H9 (cell line): Measurements from ENCODE around the gene GANAB. TPM values are rescaled to one million over a fixed set of nuclear protein-coding genes. Genes with fewer than 3 reads are reported as not detected.

Experiments used
- DNase-seq: peaks from one replicate; pipeline ENCODE4 v3.0.0-alpha.2; 2017
- H2AFZ ChIP-seq: one replicate; pipeline ENCODE4 v1.6.1; 2013; ENCODE audit warnings: mild to moderate bottlenecking, low read length, control low read depth, moderate library complexity
- H2AK5ac ChIP-seq: 2 replicates; pipeline ENCODE4 v1.6.1; 2013; ENCODE audit warnings: low read length, control low read depth, mixed read lengths; ENCODE audit not compliant: insufficient read length
- H2BK120ac ChIP-seq: one replicate; pipeline ENCODE4 v1.6.1; 2013; ENCODE audit warnings: low read depth, mild to moderate bottlenecking, low read length, control low read depth, inconsistent platforms; ENCODE audit not compliant: poor library complexity, severe bottlenecking
- H2BK12ac ChIP-seq: 2 replicates; pipeline ENCODE4 v1.6.1; 2013; ENCODE audit warnings: low read length, control low read depth, mixed read lengths, low read depth; ENCODE audit not compliant: insufficient read length
- H2BK15ac ChIP-seq: 2 replicates; pipeline ENCODE4 v1.6.1; 2013; ENCODE audit warnings: low read depth, low read length, control low read depth
- H2BK20ac ChIP-seq: one replicate; pipeline ENCODE4 v1.6.1; 2013; ENCODE audit warnings: low read depth, mild to moderate bottlenecking, low read length, control low read depth, inconsistent platforms; ENCODE audit not compliant: poor library complexity, severe bottlenecking
- H2BK5ac ChIP-seq: 2 replicates; pipeline ENCODE4 v1.6.1; 2013; ENCODE audit warnings: low read length, control low read depth, mixed read lengths; ENCODE audit not compliant: insufficient read length
- H3K14ac ChIP-seq: 2 replicates; pipeline ENCODE4 v1.6.1; 2013; ENCODE audit warnings: low read length, control low read depth; ENCODE audit not compliant: insufficient read depth
- H3K18ac ChIP-seq: 2 replicates; pipeline ENCODE4 v1.6.1; 2013; ENCODE audit warnings: low read depth, mild to moderate bottlenecking, mixed read lengths, low read length, control low read depth; ENCODE audit not compliant: insufficient read length
- H3K23ac ChIP-seq: 2 replicates; pipeline ENCODE4 v1.6.1; 2013; ENCODE audit warnings: low read length, control low read depth, mixed read lengths, low read depth; ENCODE audit not compliant: insufficient read length
- H3K23me2 ChIP-seq: 2 replicates; pipeline ENCODE4 v1.6.1; 2013; ENCODE audit warnings: low read depth, mild to moderate bottlenecking, mixed read lengths, low read length, control low read depth; ENCODE audit not compliant: insufficient read length, poor library complexity, severe bottlenecking
- H3K27ac ChIP-seq: 2 replicates; pipeline ENCODE4 v1.5.1; 2013; ENCODE audit warnings: low read length, control low read depth, mixed read lengths, low read depth; ENCODE audit not compliant: insufficient read length
- H3K27me3 ChIP-seq: 2 replicates; pipeline ENCODE4 v1.6.1; 2013; ENCODE audit warnings: low read length, control low read depth, inconsistent platforms; ENCODE audit not compliant: insufficient read depth
- H3K4ac ChIP-seq: 2 replicates; pipeline ENCODE4 v1.6.1; 2013; ENCODE audit warnings: low read depth, mild to moderate bottlenecking, control low read depth, inconsistent platforms, low read length, moderate library complexity
- H3K4me1 ChIP-seq: 2 replicates; pipeline ENCODE4 v1.6.1; 2013; ENCODE audit warnings: low read length, control low read depth, inconsistent platforms; ENCODE audit not compliant: insufficient read depth
- H3K4me2 ChIP-seq: 2 replicates; pipeline ENCODE4 v1.6.1; 2013; ENCODE audit warnings: low read length, control low read depth, mixed read lengths; ENCODE audit not compliant: insufficient read length, insufficient read depth
- H3K56ac ChIP-seq: 2 replicates; pipeline ENCODE4 v1.6.1; 2013; ENCODE audit warnings: low read depth, mild to moderate bottlenecking, mixed read lengths, low read length, control low read depth; ENCODE audit not compliant: insufficient read length
- H3K79me1 ChIP-seq: 2 replicates; pipeline ENCODE4 v1.6.1; 2013; ENCODE audit warnings: low read depth, mild to moderate bottlenecking, moderate library complexity, low read length, control low read depth, inconsistent platforms; ENCODE audit not compliant: insufficient read depth, poor library complexity, severe bottlenecking
- H3K79me2 ChIP-seq: 2 replicates; pipeline ENCODE4 v1.6.1; 2013; ENCODE audit warnings: low read length, control low read depth, inconsistent platforms; ENCODE audit not compliant: insufficient read depth
- H3K9ac ChIP-seq: 2 replicates; pipeline ENCODE4 v1.6.1; 2013; ENCODE audit warnings: low read length, control low read depth, mixed read lengths; ENCODE audit not compliant: insufficient read length; ENCODE audit errors: extremely low read depth
- H3K9me3 ChIP-seq: one replicate; pipeline ENCODE4 v1.6.1; 2013; ENCODE audit warnings: low read depth, low read length, inconsistent platforms; ENCODE audit not compliant: control insufficient read depth
- H3T11ph ChIP-seq: one replicate; pipeline ENCODE4 v1.6.1; 2013; ENCODE audit warnings: mild to moderate bottlenecking, low read length, control low read depth, inconsistent platforms
- H4K20me1 ChIP-seq: one replicate; pipeline ENCODE4 v1.6.1; 2013; ENCODE audit not compliant: control insufficient read depth, insufficient read length, insufficient read depth
- H4K5ac ChIP-seq: 2 replicates; pipeline ENCODE4 v1.6.1; 2013; ENCODE audit warnings: low read depth, mild to moderate bottlenecking, mixed read lengths, low read length, control low read depth; ENCODE audit not compliant: insufficient read length
- H4K8ac ChIP-seq: replicated peaks from 2 replicates; pipeline ENCODE4 v1.6.1; 2013; ENCODE audit warnings: low read length, control low read depth, mixed read lengths, low read depth; ENCODE audit not compliant: insufficient read length
- H4K91ac ChIP-seq: 2 replicates; pipeline ENCODE4 v1.6.1; 2013; ENCODE audit warnings: low read depth, mild to moderate bottlenecking, moderate library complexity, mixed read lengths, low read length, control low read depth; ENCODE audit not compliant: insufficient read length
- H3K27ac Mint-ChIP-seq, 3 experiments: 2 replicates in 2 of 3; 3 replicates in 1 of 3; pipeline ENCODE4 v1.8.0; 2020 to 2021; ENCODE audit warnings: mixed read lengths in 3 of 3, mild to moderate bottlenecking in 1 of 3, moderate library complexity in 1 of 3
- H3K27me3 Mint-ChIP-seq: 2 replicates; pipeline ENCODE4 v1.8.0; 2021; ENCODE audit warnings: low read depth, mild to moderate bottlenecking, moderate library complexity, mixed read lengths
- H3K36me3 Mint-ChIP-seq, 3 experiments: 2 replicates in 2 of 3; 3 replicates in 1 of 3; pipeline ENCODE4 v1.8.0; 2020 to 2021; ENCODE audit warnings: low read depth in 3 of 3, mixed read lengths in 3 of 3; ENCODE audit not compliant: insufficient read depth in 1 of 3
- H3K4me1 Mint-ChIP-seq, 2 experiments: 2 replicates each; pipeline ENCODE4 v1.8.0; 2020; ENCODE audit warnings: mixed read lengths in 2 of 2
- H3K4me3 Mint-ChIP-seq, 2 experiments: 2 replicates in 1 of 2; 3 replicates in 1 of 2; pipeline ENCODE4 v1.8.0; 2020 to 2021; ENCODE audit warnings: mild to moderate bottlenecking in 2 of 2, mixed read lengths in 2 of 2, moderate library complexity in 1 of 2
- H3K9me3 Mint-ChIP-seq, 2 experiments: 2 replicates in 1 of 2; 3 replicates in 1 of 2; pipeline ENCODE4 v1.8.0; 2020; ENCODE audit warnings: mild to moderate bottlenecking in 2 of 2, mixed read lengths in 2 of 2, moderate library complexity in 1 of 2
- WGBS: extraction: QIAGEN DNeasy Blood & Tissue Kit; methylation state at CpG from one replicate; pipeline ENCODE4 v1.1.7; 2013; ENCODE audit warnings: missing lambda C conversion rate, low lambda C conversion rate, mixed read lengths; ENCODE audit not compliant: insufficient read length; ENCODE audit errors: extremely low coverage; 5-methylcytosine and 5-hydroxymethylcytosine counted together
- total RNA-seq: library from RNA; stranded (reverse); gene quantifications from 2 replicates; pipeline ENCODE4 v1.2.1, GENCODE V29; 2021
- TF ChIP-seq, protein P1 (sequence below): fragments of 200-600 bp; sonication (generic); conservative IDR thresholded peaks from 3 replicates; pipeline ENCODE4 v1.8.0; 2021; ENCODE audit warnings: antibody characterized with exemption, mild to moderate bottlenecking

GANAB gene
- total RNA-seq, 1 experiment from 2014 or later = 387 TPM

DNA sequence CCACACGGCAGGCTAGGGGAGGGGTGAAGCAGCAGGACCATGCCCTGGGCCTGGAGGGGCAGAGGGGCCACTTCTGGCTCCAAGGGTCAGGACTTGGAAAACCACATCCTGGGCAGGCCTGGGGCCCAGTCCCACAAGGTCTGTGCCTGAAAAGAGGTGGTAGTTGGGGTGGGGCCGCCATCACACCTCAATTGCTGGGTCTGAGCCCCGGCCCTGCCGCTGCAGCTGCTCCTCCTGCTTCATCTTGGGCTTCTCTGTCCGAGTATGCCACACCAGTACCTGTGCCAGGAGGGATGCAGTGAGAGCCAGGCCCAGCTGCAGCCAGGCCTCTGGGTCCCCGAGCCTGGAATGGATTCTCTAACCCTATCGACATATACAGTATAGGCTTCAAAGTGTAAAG is 30.9 kb downstream of the GANAB start:
- no peak overlapping the region for H3K18ac ChIP-seq
- H3K9me3 ChIP-seq = no peaks in the 10 kb centered on the region
- no peak overlapping the region for H4K5ac ChIP-seq
- no peak overlapping the region for H2AK5ac ChIP-seq
- Mint-ChIP-seq H3K9me3 (no peaks in the 10 kb centered on the region), H3K4me3 (no peak overlapping the region), H3K27ac (no peak overlapping the region), H3K36me3 (peaks cover 2 to 20% (median 19%) of the 10 kb centered on the region in 3 experiments; a peak in 6 of 7 replicates), H3K4me1 (peaks cover 20 to 32% of the 10 kb centered on the region in 2 experiments), H3K27me3 (peaks cover 2% of the 10 kb centered on the region)
- H3K56ac ChIP-seq = peak overlapping the region; percentile 89
- no peak overlapping the region for H3K4me2 ChIP-seq
- no peak overlapping the region for H2BK15ac ChIP-seq
- TF ChIP-seq, protein P1, sequence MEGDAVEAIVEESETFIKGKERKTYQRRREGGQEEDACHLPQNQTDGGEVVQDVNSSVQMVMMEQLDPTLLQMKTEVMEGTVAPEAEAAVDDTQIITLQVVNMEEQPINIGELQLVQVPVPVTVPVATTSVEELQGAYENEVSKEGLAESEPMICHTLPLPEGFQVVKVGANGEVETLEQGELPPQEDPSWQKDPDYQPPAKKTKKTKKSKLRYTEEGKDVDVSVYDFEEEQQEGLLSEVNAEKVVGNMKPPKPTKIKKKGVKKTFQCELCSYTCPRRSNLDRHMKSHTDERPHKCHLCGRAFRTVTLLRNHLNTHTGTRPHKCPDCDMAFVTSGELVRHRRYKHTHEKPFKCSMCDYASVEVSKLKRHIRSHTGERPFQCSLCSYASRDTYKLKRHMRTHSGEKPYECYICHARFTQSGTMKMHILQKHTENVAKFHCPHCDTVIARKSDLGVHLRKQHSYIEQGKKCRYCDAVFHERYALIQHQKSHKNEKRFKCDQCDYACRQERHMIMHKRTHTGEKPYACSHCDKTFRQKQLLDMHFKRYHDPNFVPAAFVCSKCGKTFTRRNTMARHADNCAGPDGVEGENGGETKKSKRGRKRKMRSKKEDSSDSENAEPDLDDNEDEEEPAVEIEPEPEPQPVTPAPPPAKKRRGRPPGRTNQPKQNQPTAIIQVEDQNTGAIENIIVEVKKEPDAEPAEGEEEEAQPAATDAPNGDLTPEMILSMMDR = no peak
- H3K27me3 ChIP-seq = no peaks in the 10 kb centered on the region
- no CpG with 5 or more reads among the region's 7 CpGs for WGBS
- H2BK12ac ChIP-seq = no peak overlapping the region
- no peak for DNase-seq
- no peak overlapping the region for H2BK120ac ChIP-seq
- no peak overlapping the region for H4K8ac ChIP-seq
- no peak overlapping the region for H3K23ac ChIP-seq
- H3K9ac ChIP-seq = no peak overlapping the region
- no peak overlapping the region for H3K14ac ChIP-seq
- H3K27ac ChIP-seq = no peak overlapping the region
- H3K4ac ChIP-seq = no peak overlapping the region
- H4K20me1 ChIP-seq = no peaks in the 10 kb centered on the region
- H3K4me1 ChIP-seq = no peaks in the 10 kb centered on the region; the same call in 1 of the 2 replicates
- no peak overlapping the region for H4K91ac ChIP-seq
- no peak overlapping the region for H2BK20ac ChIP-seq
- no peaks in the 10 kb centered on the region for H3K79me2 ChIP-seq
- H3K23me2 ChIP-seq = peaks cover 13% of the 10 kb centered on the region
- H2BK5ac ChIP-seq = no peak overlapping the region
- H3T11ph ChIP-seq = no peak overlapping the region
- H2AFZ ChIP-seq = no peak overlapping the region
- H3K79me1 ChIP-seq = no peaks in the 10 kb centered on the region
